Measurements from ENCODE around the gene ADAD2.

DNA sequence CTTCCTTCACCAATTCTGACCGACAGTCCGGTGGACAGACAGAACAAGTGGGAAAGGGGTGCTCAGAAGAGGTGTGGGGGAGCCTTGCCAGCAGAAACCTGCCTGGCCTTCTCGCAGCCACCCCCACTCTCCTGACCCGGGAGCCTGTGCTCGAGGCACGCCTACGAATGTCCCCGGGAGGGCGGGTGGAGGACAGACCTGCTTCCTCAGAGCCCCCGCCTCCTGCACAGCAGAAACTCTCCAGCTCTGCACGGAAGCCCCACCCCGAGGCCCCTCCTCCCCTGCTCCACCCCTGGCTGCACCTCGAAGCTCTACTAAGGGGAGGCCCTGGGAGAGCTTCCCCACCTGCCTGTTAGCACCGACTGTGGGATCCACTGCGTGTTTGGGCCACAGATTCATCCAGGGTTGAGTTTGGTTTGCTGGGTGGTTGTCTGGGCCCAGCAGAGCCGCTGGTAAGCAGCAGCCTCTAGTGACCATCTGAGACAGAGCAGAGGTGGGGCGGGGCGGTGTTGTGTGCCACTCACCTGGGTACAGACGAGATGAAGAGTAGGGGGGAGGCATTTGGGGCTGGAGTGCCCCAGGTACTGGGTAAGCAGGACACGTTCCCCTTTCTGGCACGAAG is 10.3 kb upstream of the ADAD2 start:
- TF ChIP-seq, protein P1, sequence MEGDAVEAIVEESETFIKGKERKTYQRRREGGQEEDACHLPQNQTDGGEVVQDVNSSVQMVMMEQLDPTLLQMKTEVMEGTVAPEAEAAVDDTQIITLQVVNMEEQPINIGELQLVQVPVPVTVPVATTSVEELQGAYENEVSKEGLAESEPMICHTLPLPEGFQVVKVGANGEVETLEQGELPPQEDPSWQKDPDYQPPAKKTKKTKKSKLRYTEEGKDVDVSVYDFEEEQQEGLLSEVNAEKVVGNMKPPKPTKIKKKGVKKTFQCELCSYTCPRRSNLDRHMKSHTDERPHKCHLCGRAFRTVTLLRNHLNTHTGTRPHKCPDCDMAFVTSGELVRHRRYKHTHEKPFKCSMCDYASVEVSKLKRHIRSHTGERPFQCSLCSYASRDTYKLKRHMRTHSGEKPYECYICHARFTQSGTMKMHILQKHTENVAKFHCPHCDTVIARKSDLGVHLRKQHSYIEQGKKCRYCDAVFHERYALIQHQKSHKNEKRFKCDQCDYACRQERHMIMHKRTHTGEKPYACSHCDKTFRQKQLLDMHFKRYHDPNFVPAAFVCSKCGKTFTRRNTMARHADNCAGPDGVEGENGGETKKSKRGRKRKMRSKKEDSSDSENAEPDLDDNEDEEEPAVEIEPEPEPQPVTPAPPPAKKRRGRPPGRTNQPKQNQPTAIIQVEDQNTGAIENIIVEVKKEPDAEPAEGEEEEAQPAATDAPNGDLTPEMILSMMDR (IDR thresholded peaks at IDR 0.05) = no peak
- TF ChIP-seq POLR2AphosphoS5 (IDR thresholded peaks at IDR 0.05; ENCODE audit: insufficient read depth in 1 of 2, low read depth in 1 of 2) = no peak

Measured in vagina (tissue), 2 donors.